ENCODE data around the gene TOMM34. TPM values are rescaled to one million over a fixed set of nuclear protein-coding genes. Genes with fewer than 3 reads are reported as not detected.
A peak's percentile ranks its signal among the peaks of the same experiment; 100 is the strongest.

TOMM34 gene, protein sequence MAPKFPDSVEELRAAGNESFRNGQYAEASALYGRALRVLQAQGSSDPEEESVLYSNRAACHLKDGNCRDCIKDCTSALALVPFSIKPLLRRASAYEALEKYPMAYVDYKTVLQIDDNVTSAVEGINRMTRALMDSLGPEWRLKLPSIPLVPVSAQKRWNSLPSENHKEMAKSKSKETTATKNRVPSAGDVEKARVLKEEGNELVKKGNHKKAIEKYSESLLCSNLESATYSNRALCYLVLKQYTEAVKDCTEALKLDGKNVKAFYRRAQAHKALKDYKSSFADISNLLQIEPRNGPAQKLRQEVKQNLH
- polyA plus RNA-seq (31.5 to 47.7 TPM (median 32.9 TPM) in 3 replicates), polyA minus RNA-seq (23.5 to 30.2 TPM (median 26.0 TPM) in 3 replicates)
- polyA plus RNA-seq (2011; ENCODE audit: low read depth): 17.7 TPM
- polyA plus RNA-seq (2011; cell fraction: cytosol; rRNA removed): 35.4 and 40.1 TPM in 2 replicates
- 25.4 and 28.9 TPM in 2 replicates for polyA plus RNA-seq (2011; cell fraction: nucleus; rRNA removed)
- polyA plus RNA-seq (2012; ENCODE audit: low replicate concordance): 24.9 and 41.7 TPM in 2 replicates
- 13.0 TPM for polyA minus RNA-seq (2011; cell fraction: cytosol; rRNA and poly(A)+ RNA removed)
- polyA minus RNA-seq (2011; cell fraction: nucleus; rRNA and poly(A)+ RNA removed): 8.1 and 8.6 TPM in 2 replicates

DNA sequence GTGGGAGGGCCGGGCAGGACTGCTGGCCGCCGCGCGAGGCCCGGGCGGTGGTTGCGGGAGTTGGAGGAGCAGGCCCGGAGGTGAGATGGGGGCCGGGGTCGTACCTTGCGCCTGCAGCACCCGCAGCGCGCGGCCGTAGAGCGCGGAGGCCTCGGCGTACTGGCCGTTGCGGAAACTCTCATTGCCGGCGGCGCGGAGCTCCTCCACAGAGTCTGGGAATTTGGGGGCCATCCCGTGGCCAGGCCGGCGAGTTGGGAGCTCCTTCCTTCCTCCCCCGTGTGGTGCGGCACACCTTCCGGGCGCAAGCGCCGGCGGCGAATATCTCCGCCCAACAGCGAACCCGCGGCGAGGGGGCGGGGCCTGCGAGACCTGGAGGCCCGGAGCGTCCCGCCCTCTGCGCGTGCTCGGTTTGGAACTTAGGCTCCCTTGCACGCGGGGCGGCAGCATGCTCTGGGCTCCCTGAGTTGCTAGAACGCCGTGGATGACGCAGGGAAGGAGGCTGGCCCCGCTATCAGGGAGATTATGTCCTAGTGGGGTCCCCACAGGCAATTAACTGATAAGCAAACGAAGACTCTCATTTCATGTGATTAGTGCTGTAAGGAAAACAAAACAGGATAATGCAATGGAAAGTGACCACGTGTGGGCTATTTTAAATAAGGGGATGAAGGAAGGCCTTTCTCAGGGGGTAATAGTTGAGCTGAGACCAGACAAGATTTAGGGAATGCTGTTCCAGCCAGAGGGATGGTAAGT is at the start of gene TOMM34:
Gene TOMM34 (minus strand): TSS at position 295 of the 750 bp plus-strand sequence. CDS start 64 bp downstream, at position 231.
- H3K4me2 ChIP-seq (ENCODE audit: control insufficient read depth, extremely low read depth, insufficient read depth, low read depth, low read length): peak within 1 kb of the TSS; percentile 93
- H3K9me3 ChIP-seq (ENCODE audit: control insufficient read depth, low read depth, low read length): no peaks in the 10 kb centered on the region
- DNase-seq (ENCODE audit: low read depth, low spot score): peak; percentile 40
- H2AFZ ChIP-seq (ENCODE audit: control insufficient read depth, low read length): peak within 1 kb of the TSS; percentile 64
- peaks cover 8 to 20% of the 10 kb centered on the region in 2 experiments for H3K36me3 ChIP-seq (ENCODE audit: control insufficient read depth in 2 of 2, extremely low read depth in 1 of 2, insufficient read depth in 2 of 2, low read length in 2 of 2)
- H4K20me1 ChIP-seq (ENCODE audit: control insufficient read depth, extremely low read depth, insufficient read depth, low read length): peaks cover 8% of the 10 kb centered on the region
- H3K4me3 ChIP-seq (ENCODE audit: control insufficient read depth in 2 of 3, extremely low read depth in 1 of 3, insufficient read depth in 2 of 3, low read depth in 1 of 3, low read length in 3 of 3): peak within 1 kb of the TSS; percentile 58 to 79 (median 62)
- H3K9ac ChIP-seq (ENCODE audit: control insufficient read depth, extremely low read depth, insufficient read depth, low read length): peak within 1 kb of the TSS; percentile 73
- peak within 1 kb of the TSS; percentile 73 for H3K27ac ChIP-seq (ENCODE audit: control insufficient read depth, insufficient read depth, low read length)
- H3K4me1 ChIP-seq (ENCODE audit: control insufficient read depth, extremely low read depth, insufficient read depth, low read length): peaks cover 33% of the 10 kb centered on the region
- H3K27me3 ChIP-seq (ENCODE audit: control insufficient read depth, extremely low read depth, insufficient read depth, low read length): no peaks in the 10 kb centered on the region
- no peak for FAIRE-seq
- dilution Hi-C loops (cut with MboI; ENCODE audit: extremely low pct_ligation_motif_present, low sequenced_read_pairs): no loop called here
- TF ChIP-seq EZH2 (IDR thresholded peaks at IDR 0.05; ENCODE audit: low read length): no peak
- TF ChIP-seq, protein P1, sequence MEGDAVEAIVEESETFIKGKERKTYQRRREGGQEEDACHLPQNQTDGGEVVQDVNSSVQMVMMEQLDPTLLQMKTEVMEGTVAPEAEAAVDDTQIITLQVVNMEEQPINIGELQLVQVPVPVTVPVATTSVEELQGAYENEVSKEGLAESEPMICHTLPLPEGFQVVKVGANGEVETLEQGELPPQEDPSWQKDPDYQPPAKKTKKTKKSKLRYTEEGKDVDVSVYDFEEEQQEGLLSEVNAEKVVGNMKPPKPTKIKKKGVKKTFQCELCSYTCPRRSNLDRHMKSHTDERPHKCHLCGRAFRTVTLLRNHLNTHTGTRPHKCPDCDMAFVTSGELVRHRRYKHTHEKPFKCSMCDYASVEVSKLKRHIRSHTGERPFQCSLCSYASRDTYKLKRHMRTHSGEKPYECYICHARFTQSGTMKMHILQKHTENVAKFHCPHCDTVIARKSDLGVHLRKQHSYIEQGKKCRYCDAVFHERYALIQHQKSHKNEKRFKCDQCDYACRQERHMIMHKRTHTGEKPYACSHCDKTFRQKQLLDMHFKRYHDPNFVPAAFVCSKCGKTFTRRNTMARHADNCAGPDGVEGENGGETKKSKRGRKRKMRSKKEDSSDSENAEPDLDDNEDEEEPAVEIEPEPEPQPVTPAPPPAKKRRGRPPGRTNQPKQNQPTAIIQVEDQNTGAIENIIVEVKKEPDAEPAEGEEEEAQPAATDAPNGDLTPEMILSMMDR (optimal IDR thresholded peaks at IDR 0.05 in 1 of 3, IDR thresholded peaks at IDR 0.05 in 1 of 3, conservative IDR thresholded peaks at IDR 0.05 in 1 of 3; ENCODE audit: extremely low read depth in 1 of 3, insufficient read depth in 2 of 3, low read length in 3 of 3): no peak
- H3K9me1 ChIP-seq (ENCODE audit: control insufficient read depth, extremely low read depth, insufficient read depth, low read length): peaks cover 5% of the 10 kb centered on the region
- H3K79me2 ChIP-seq (ENCODE audit: control insufficient read depth, insufficient read depth, low read length): peaks cover 40% of the 10 kb centered on the region

DNA sequence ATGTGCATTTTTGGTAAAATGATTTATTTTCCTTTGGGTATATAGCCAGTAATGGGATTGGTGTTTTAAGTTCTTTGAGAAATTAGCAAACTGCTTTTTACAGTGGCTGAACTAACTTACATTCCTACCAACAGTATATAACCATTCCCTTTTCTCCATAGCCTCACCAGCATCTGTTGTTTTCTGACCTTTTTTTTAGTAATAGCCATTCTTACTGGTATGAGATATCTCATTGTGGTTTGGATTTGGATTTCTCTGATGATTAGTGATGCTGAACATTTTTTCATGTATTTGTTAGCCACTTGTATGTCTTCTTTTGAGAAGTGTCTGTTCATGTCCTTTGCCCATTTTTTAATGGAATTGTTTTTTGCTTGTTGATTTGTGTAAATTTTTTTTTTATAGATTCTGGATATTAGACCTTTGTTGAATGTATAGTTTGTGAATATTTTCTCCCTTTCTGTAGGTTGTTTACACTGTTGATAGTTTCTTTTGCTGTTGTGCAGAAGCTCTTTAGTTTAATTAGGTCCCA is 48.4 kb upstream of the TOMM34 start:
- Histone ChIP-seq H3K79me2 (ENCODE audit: control insufficient read depth, insufficient read depth, low read length) (peaks cover 4% of the 10 kb centered on the region), H3K27me3 (ENCODE audit: control insufficient read depth, extremely low read depth, insufficient read depth, low read length) (no peaks in the 10 kb centered on the region), H3K9me1 (ENCODE audit: control insufficient read depth, extremely low read depth, insufficient read depth, low read length) (no peaks in the 10 kb centered on the region), H3K9ac (ENCODE audit: control insufficient read depth, extremely low read depth, insufficient read depth, low read length) (no peak overlapping the region), H3K9me3 (ENCODE audit: control insufficient read depth, low read depth, low read length) (no peaks in the 10 kb centered on the region), H4K20me1 (ENCODE audit: control insufficient read depth, extremely low read depth, insufficient read depth, low read length) (no peaks in the 10 kb centered on the region), H3K4me1 (ENCODE audit: control insufficient read depth, extremely low read depth, insufficient read depth, low read length) (peaks cover 29% of the 10 kb centered on the region), H3K27ac (ENCODE audit: control insufficient read depth, insufficient read depth, low read length) (no peak overlapping the region), H3K36me3 (ENCODE audit: control insufficient read depth in 2 of 2, extremely low read depth in 1 of 2, insufficient read depth in 2 of 2, low read length in 2 of 2) (peaks cover 0 to 4% of the 10 kb centered on the region in 2 experiments), H3K4me2 (ENCODE audit: control insufficient read depth, extremely low read depth, insufficient read depth, low read depth, low read length) (no peak overlapping the region), H2AFZ (ENCODE audit: control insufficient read depth, low read length) (no peak overlapping the region), H3K4me3 (ENCODE audit: control insufficient read depth in 2 of 3, extremely low read depth in 1 of 3, insufficient read depth in 2 of 3, low read depth in 1 of 3, low read length in 3 of 3) (no peak overlapping the region)
- dilution Hi-C loops (cut with MboI; ENCODE audit: extremely low pct_ligation_motif_present, low sequenced_read_pairs): no loop called here
- TF ChIP-seq, protein P1 (optimal IDR thresholded peaks at IDR 0.05 in 1 of 3, IDR thresholded peaks at IDR 0.05 in 1 of 3, conservative IDR thresholded peaks at IDR 0.05 in 1 of 3; ENCODE audit: extremely low read depth in 1 of 3, insufficient read depth in 2 of 3, low read length in 3 of 3): no peak
- TF ChIP-seq EZH2 (IDR thresholded peaks at IDR 0.05; ENCODE audit: low read length): no peak
- no peak for DNase-seq (ENCODE audit: low read depth, low spot score)
- no peak for FAIRE-seq

All from keratinocyte (primary cell).